ENCODE results near the gene ATXN7L3.
A peak's percentile ranks its signal among the peaks of the same experiment; 100 is the strongest.

GRCh38 chr17:44197980-44198720 is 1.5 kb downstream of the ATXN7L3 start:
- TF ChIP-seq POLR2A (IDR thresholded peaks at IDR 0.05), result peak; percentile 36
- TF ChIP-seq CTCF (IDR thresholded peaks at IDR 0.05), result peak in 1 of 5 experiments; percentile 23
- TF ChIP-seq EP300 (IDR thresholded peaks at IDR 0.05; ENCODE audit: low read depth), result no peak
